Measurements from ENCODE around the gene SCNN1G.
"Not testable (repeated sequence)": the region's sequence is repeated elsewhere in the genome, so short reads cannot be mapped to it uniquely, and the experiment has no call there.

The SCNN1G gene

DNA sequence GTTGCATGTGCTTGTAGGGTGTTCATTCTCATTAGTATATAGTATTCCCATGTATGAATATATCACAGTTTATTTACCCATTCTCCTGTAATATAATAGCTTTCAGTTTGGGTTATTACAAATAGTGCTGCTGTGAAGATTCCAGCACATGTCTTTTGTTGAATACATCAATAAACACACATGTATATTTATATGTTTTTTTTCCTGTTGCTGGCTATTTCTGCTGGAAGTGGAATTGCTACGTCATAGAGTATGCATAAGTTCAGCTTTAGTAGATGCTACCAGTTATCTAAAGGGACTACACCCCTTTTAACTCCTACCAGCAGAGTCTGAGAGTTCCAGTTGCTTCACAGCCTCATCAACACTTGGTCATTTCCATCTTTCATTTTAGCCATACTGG lies 67.3 kb downstream of the SCNN1G start:
- DNase-seq (ENCODE audit: low read depth, low spot score) = no peak

DNA sequence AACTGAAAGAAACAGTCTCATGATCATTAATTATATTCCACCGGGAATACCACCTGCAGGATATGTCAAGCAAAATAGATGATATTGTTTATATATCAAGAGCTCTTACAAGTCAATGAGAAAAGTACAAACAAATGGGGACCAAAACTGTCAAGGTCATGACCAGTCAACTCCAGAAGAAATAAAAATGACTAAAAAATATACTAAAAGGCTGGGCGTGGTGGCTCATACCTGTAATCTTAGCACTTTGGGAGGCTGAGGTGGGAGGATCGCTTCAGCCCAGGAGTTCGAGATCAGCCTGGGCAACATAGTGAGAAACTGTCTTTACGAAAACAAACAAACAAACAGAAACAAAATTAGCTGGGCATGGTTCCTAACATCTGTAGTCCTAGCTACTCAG lies 69.8 kb downstream of the SCNN1G start:
- no peak for DNase-seq (ENCODE audit: low read depth, low spot score)

DNA sequence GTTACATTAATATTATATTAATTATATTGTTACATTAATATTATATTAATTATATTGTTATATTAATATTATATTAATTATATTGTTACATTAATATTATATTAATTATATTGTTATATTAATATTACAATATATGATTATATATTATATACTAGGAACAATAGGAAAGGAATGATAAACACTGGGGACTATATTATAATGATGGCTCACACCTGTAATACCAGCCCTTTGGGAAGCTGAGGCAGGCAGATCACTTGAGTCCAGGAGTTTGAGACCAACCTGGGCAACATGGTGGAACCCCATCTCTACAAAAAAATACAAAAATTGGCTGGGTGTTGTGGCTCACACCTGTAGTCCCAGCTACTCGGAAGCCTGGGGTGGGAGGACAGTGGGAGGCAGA lies 71.1 kb downstream of the SCNN1G start:
- DNase-seq (ENCODE audit: low read depth, low spot score) = not testable (repeated sequence)

DNA sequence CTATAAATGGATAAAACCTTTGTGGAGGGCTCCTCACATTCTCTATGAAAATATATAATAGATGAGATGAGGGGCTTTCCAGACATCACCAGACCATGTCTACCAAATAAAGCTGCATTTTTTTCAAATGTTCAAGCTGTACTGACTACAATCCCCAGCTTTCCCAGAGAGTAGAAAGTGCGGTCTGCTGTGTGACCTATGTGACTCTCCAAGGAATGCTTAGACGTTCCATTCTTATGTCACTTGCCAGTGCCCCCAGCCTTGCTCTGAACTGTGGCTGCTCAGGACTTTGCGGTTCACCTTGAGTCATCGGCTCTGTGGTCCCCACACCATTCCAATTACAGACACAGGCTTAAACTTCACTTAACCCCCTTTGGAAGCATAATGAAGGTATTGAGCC lies 71.8 kb downstream of the SCNN1G start:
- DNase-seq (ENCODE audit: low read depth, low spot score) = no peak

DNA sequence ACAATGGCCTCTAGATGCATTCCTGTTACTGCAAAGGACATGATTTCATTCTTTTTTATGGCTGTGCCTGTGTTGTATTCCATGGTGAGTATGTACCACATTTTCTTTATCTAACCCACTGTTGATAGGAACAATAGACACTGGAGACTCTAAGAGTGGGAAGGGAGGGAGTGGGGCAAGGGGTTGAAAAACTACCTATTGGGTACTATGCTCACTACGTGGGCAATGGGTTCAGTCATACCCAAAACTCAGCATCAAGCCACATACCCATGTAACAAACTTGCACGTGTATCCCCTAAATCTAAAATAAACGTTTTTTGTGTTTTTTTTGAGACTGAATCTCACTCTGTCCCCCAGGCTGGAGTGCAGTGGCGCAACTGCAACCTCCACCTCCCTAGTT lies 72.5 kb downstream of the SCNN1G start:
- DNase-seq (ENCODE audit: low read depth, low spot score) = no peak

DNA sequence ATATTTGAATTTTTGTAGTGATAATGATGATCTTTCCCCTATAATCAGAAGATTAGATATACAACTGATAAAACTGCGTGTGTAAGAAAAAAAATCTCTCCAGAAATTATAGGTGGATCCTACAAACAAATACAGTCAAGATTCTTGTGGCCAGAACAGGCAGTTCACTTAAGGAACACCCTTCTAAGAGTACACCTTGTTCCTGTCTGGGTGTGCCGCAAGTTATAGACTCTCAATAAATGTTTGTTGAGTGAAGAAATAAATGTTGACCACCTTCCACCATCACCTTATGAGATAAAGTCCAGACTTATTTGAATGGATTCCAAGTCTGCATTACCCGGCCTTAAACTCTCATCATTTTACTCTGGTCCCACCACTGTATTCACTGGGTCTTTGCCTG lies 73.9 kb downstream of the SCNN1G start:
- no peak for DNase-seq (ENCODE audit: low read depth, low spot score)

DNA sequence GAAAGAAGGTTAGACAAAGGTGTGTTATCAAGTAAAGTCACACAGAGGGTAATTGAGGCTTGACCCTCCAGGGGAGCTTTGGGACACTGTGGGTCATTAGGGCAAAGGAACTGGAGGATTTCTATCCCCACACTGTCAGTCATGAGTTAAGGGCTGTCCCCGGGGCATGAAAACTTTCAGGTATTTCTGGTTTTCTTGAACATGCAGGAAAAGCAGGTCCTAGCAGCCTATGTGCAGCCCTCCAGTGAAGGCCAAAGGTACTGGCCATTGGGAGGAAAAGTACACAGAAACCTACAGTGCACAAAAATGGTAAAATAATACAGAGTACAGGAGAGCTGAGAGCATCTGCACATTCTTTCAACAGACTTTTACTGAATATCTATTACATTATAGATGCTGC lies 75.1 kb downstream of the SCNN1G start:
- no peak for DNase-seq (ENCODE audit: low read depth, low spot score)

DNA sequence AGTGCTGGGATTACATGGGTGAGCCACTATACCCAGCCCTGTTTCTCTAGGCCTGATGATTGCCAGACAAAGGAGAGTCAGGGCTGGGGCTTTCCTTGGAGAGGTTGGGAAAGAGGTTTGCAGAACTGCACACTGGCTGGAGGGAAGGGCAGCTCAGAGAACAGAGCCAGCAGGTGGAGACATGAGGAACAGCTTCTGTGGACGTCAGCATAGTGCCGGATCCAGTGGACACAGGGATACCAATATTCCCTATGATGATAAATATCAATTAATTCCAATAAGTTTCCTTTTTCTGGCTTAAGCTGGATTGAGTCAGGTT lies 76.3 kb downstream of the SCNN1G start:
- no peak for DNase-seq (ENCODE audit: low read depth, low spot score)

Data from activated naive CD8-positive, alpha-beta T cell treated with anti-CD3 and anti-CD28 coated beads, Interleukin-2, amount 50 U/mL, for 16 hours (primary cell).